Measurements from ENCODE around the gene PLPPR4.

PLPPR4 gene

GRCh38 chr1:99277066-99277465 is 12.8 kb downstream of the PLPPR4 start:
- Histone ChIP-seq H3F3A (ENCODE audit: insufficient read depth) (no peaks in the 10 kb centered on the region), H3K79me2 (ENCODE audit: insufficient read depth, low read length) (no peaks in the 10 kb centered on the region), H3K4me2 (ENCODE audit: low read depth, low read length, poor library complexity, severe bottlenecking) (no peak overlapping the region), H3K27ac (ENCODE audit: low read depth, low read length) (no peak overlapping the region), H3K27me3 (ENCODE audit: low read length) (no peaks in the 10 kb centered on the region), H2AFZ (ENCODE audit: low read depth, low read length, severe bottlenecking) (no peak overlapping the region), H3K4me3 (ENCODE audit: insufficient read depth, low read length, poor library complexity, severe bottlenecking) (no peak overlapping the region), H3K36me3 (ENCODE audit: low read length) (no peaks in the 10 kb centered on the region), H3K9me3 (ENCODE audit: insufficient read depth, low read length) (no peaks in the 10 kb centered on the region), H3K9me2 (replicated peaks; ENCODE audit: insufficient read depth, low read length) (no peaks in the 10 kb centered on the region), H3K9ac (ENCODE audit: low read length) (no peak overlapping the region), H4K20me1 (ENCODE audit: low read depth, low read length) (no peaks in the 10 kb centered on the region)
- TF ChIP-seq EZH2phosphoT487 (conservative IDR thresholded peaks at IDR 0.05; ENCODE audit: low read length) (no peak), CTCF (IDR thresholded peaks at IDR 0.05; ENCODE audit: insufficient read depth, low read length, poor library complexity, severe bottlenecking) (no peak)

GRCh38 chr1:99279525-99279924 is 15.2 kb downstream of the PLPPR4 start:
- Histone ChIP-seq H3K9ac (ENCODE audit: low read length) (no peak overlapping the region), H3K36me3 (ENCODE audit: low read length) (no peaks in the 10 kb centered on the region), H3K4me2 (ENCODE audit: low read depth, low read length, poor library complexity, severe bottlenecking) (no peak overlapping the region), H2AFZ (ENCODE audit: low read depth, low read length, severe bottlenecking) (no peak overlapping the region), H3K27me3 (ENCODE audit: low read length) (no peaks in the 10 kb centered on the region), H3K9me3 (ENCODE audit: insufficient read depth, low read length) (no peaks in the 10 kb centered on the region), H4K20me1 (ENCODE audit: low read depth, low read length) (no peaks in the 10 kb centered on the region), H3K27ac (ENCODE audit: low read depth, low read length) (no peak overlapping the region), H3K9me2 (replicated peaks; ENCODE audit: insufficient read depth, low read length) (no peaks in the 10 kb centered on the region), H3F3A (ENCODE audit: insufficient read depth) (no peaks in the 10 kb centered on the region), H3K4me3 (ENCODE audit: insufficient read depth, low read length, poor library complexity, severe bottlenecking) (no peak overlapping the region), H3K79me2 (ENCODE audit: insufficient read depth, low read length) (no peaks in the 10 kb centered on the region)
- TF ChIP-seq EZH2phosphoT487 (conservative IDR thresholded peaks at IDR 0.05; ENCODE audit: low read length) = no peak
- no peak for TF ChIP-seq CTCF (IDR thresholded peaks at IDR 0.05; ENCODE audit: insufficient read depth, low read length, poor library complexity, severe bottlenecking)

- H2AFZ ChIP-seq (ENCODE audit: low read depth, low read length, severe bottlenecking) = no peak overlapping the region
- no peaks in the 10 kb centered on the region for H3K36me3 ChIP-seq (ENCODE audit: low read length)
- H3F3A ChIP-seq (ENCODE audit: insufficient read depth) = no peaks in the 10 kb centered on the region
- no peaks in the 10 kb centered on the region for H4K20me1 ChIP-seq (ENCODE audit: low read depth, low read length)
- no peak overlapping the region for H3K4me2 ChIP-seq (ENCODE audit: low read depth, low read length, poor library complexity, severe bottlenecking)
- H3K9me2 ChIP-seq (replicated peaks; ENCODE audit: insufficient read depth, low read length) = no peaks in the 10 kb centered on the region
- no peak overlapping the region for H3K27ac ChIP-seq (ENCODE audit: low read depth, low read length)
- H3K27me3 ChIP-seq (ENCODE audit: low read length) = no peaks in the 10 kb centered on the region
- H3K9ac ChIP-seq (ENCODE audit: low read length) = no peak overlapping the region
- TF ChIP-seq CTCF (IDR thresholded peaks at IDR 0.05; ENCODE audit: insufficient read depth, low read length, poor library complexity, severe bottlenecking) (no peak), EZH2phosphoT487 (conservative IDR thresholded peaks at IDR 0.05; ENCODE audit: low read length) (no peak)
- no peak overlapping the region for H3K4me3 ChIP-seq (ENCODE audit: insufficient read depth, low read length, poor library complexity, severe bottlenecking)
- no peaks in the 10 kb centered on the region for H3K9me3 ChIP-seq (ENCODE audit: insufficient read depth, low read length)
- H3K79me2 ChIP-seq (ENCODE audit: insufficient read depth, low read length) = no peaks in the 10 kb centered on the region
These were observed 16.8 kb downstream of the PLPPR4 start for GRCh38 chr1:99281105-99281504.

Measured in SU-DHL-6 (cell line).